Neural cell (in vitro differentiated cells): Measurements from ENCODE around the gene APBA1. TPM values are rescaled to one million over a fixed set of nuclear protein-coding genes. Genes with fewer than 3 reads are reported as not detected.

ENCODE experiments used
- H2AFZ ChIP-seq: fragments of 200-600, 300-800 bp; sonication (generic), shearing (Covaris generic); 2 replicates; pipeline ENCODE4 v1.6.0; 2014; ENCODE audit warnings: low read depth, mild to moderate bottlenecking, antibody characterized with exemption, low read length, moderate library complexity
- H3F3A ChIP-seq: fragments of 200-600 bp; shearing (Covaris generic); 2 replicates; pipeline ENCODE4 v1.6.1; 2016; ENCODE audit warnings: mild to moderate bottlenecking, moderate library complexity, mixed read lengths, antibody characterized with exemption, low read length; ENCODE audit not compliant: insufficient read depth, poor library complexity, severe bottlenecking
- H3K27ac ChIP-seq: fragments of 200-600, 300-800 bp; sonication (generic), shearing (Covaris generic); 2 replicates; pipeline ENCODE4 v1.5.1; 2014; ENCODE audit warnings: mild to moderate bottlenecking, low read length, moderate library complexity
- H3K27me3 ChIP-seq: fragments of 300-800, 200-600 bp; sonication (generic), shearing (Covaris generic); 2 replicates; pipeline ENCODE4 v1.6.0; 2014; ENCODE audit warnings: mild to moderate bottlenecking, low read depth, low read length, moderate library complexity; ENCODE audit not compliant: insufficient read depth
- H3K36me3 ChIP-seq: fragments of 300-800, 200-600 bp; sonication (generic), shearing (Covaris generic); 2 replicates; pipeline ENCODE4 v1.5.1; 2014; ENCODE audit warnings: mild to moderate bottlenecking, antibody characterized with exemption, low read length, moderate library complexity; ENCODE audit not compliant: insufficient read depth
- H3K4me2 ChIP-seq: fragments of 300-800, 200-600 bp; sonication (generic), shearing (Covaris generic); 2 replicates; pipeline ENCODE4 v1.6.0; 2014; ENCODE audit warnings: mild to moderate bottlenecking, low read length
- H3K4me3 ChIP-seq: fragments of 300-800, 200-600 bp; sonication (generic), shearing (Covaris generic); 2 replicates; pipeline ENCODE4 v1.5.1; 2014; ENCODE audit warnings: mild to moderate bottlenecking, low read length, moderate library complexity
- H3K79me2 ChIP-seq: fragments of 200-600 bp; shearing (Covaris generic); replicated peaks from 2 replicates; pipeline ENCODE4 v1.6.0; 2014; ENCODE audit warnings: mild to moderate bottlenecking, low read length, moderate library complexity; ENCODE audit not compliant: insufficient read depth
- H3K9ac ChIP-seq: fragments of 300-800, 200-600 bp; sonication (generic), shearing (Covaris generic); 2 replicates; pipeline ENCODE4 v1.6.1; 2016; ENCODE audit warnings: mild to moderate bottlenecking, low read length, mixed read lengths
- H3K9me2 ChIP-seq: fragments of 200-600 bp; shearing (Covaris generic); 2 replicates; pipeline ENCODE4 v1.6.1; 2016; ENCODE audit warnings: mild to moderate bottlenecking, low read length, mixed read lengths; ENCODE audit not compliant: insufficient read depth
- H3K9me3 ChIP-seq: fragments of 200-600, 300-800 bp; sonication (generic), shearing (Covaris generic); 2 replicates; pipeline ENCODE4 v1.6.1; 2016; ENCODE audit warnings: mild to moderate bottlenecking, mixed run types, low read length, moderate library complexity, mixed read lengths
- H4K20me1 ChIP-seq: fragments of 200-600 bp; shearing (Covaris generic); 2 replicates; pipeline ENCODE4 v1.6.1; 2016; ENCODE audit warnings: mild to moderate bottlenecking, mixed run types; ENCODE audit not compliant: insufficient read depth
- CTCF ChIP-seq: fragments of 450-650 bp; IDR thresholded peaks from 2 replicates; pipeline ENCODE4 v1.5.1; 2014; ENCODE audit warnings: antibody characterized with exemption, mild to moderate bottlenecking, moderate library complexity; ENCODE audit not compliant: poor library complexity, severe bottlenecking
- EP300 ChIP-seq: fragments of 450-650 bp; conservative IDR thresholded peaks from 2 replicates; pipeline ENCODE4 v1.6.1; 2014; ENCODE audit warnings: antibody characterized with exemption, mild to moderate bottlenecking, moderate library complexity; ENCODE audit not compliant: poor library complexity, severe bottlenecking
- EZH2 ChIP-seq: fragments of 200-600, 300-800 bp; shearing (Covaris generic), sonication (generic); IDR thresholded peaks from 2 replicates; pipeline ENCODE4 v1.6.1; 2014; ENCODE audit warnings: antibody characterized with exemption, low read length, borderline replicate concordance, mild to moderate bottlenecking; ENCODE audit not compliant: insufficient read depth, poor library complexity, severe bottlenecking
- MXI1 ChIP-seq: fragments of 450-650 bp; conservative IDR thresholded peaks from 2 replicates; pipeline ENCODE4 v1.6.1; 2014; ENCODE audit warnings: antibody characterized with exemption, mild to moderate bottlenecking; ENCODE audit not compliant: poor library complexity, severe bottlenecking
- POLR2AphosphoS5 ChIP-seq: IDR thresholded peaks from 2 replicates; pipeline ENCODE4 v1.6.1; 2012
- RAD21 ChIP-seq: fragments of 450-650 bp; conservative IDR thresholded peaks from 2 replicates; pipeline ENCODE4 v1.6.1; 2014; ENCODE audit warnings: antibody characterized with exemption, mild to moderate bottlenecking, moderate library complexity
- REST ChIP-seq: IDR thresholded peaks from 2 replicates; pipeline ENCODE4 v1.6.1; 2012; ENCODE audit warnings: borderline replicate concordance
- SMC3 ChIP-seq: fragments of 450-650 bp; conservative IDR thresholded peaks from 2 replicates; pipeline ENCODE4 v1.6.1; 2014; ENCODE audit warnings: antibody characterized with exemption, mild to moderate bottlenecking, moderate library complexity; ENCODE audit not compliant: poor library complexity
- TAF1 ChIP-seq: IDR thresholded peaks from 2 replicates; pipeline ENCODE4 v1.6.1; 2012; ENCODE audit warnings: low read depth
- polyA minus RNA-seq: library from RNA; depleted of rRNA, polyadenylated mRNA; stranded (reverse); fragments of >200 nt; gene quantifications from 2 replicates; pipeline ENCODE4 v1.2.3, GENCODE V29; 2014
- polyA plus RNA-seq: library from polyadenylated mRNA; depleted of rRNA; stranded (reverse); fragments of >200 nt; gene quantifications from 2 replicates; pipeline ENCODE4 v1.2.3, GENCODE V29; 2014

APBA1 gene
- polyA plus RNA-seq (10.9 and 13.4 TPM in 2 replicates), polyA minus RNA-seq (44.6 and 50.0 TPM in 2 replicates)

DNA sequence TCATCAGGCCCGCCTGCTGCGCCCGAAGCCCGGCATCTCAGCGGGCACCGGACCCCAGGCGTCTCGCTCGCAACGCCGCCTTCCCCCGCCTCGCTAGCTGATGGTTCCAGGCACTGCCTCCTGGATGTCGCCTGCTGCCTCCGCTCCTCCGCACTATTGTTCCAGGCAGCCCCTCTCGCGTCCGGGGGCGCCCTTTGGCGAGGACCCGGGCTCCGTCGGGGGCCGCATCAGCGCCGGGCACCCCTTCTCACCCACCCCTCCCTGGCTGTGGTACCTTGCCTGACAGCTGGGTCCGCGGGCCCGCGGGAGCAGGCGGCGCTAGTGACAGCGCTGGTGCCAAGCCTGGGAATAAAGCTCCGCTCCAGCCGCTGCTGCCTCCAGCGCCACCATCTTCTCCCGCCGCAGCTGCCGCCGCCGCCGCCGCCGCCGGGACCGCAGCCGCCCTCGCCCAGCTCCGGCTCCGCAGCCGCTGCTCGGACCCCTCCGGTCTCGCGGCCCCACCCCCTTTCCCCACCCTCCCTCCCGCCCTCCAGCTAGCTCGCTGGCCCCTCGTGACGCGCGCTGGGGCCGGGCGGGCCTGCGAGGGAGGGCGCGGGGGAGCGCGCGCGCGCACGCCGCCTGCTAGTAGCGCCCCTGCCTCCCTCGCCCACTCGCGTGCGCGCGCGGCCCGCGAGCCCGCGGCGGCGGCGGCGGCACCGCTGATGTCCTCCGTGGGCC lies at the start of gene APBA1:
TSS of gene APBA1 (minus strand) at position 493 of the 717 bp plus-strand sequence.
- Histone ChIP-seq H3K4me3 (peak within 1 kb of the TSS; percentile 96), H2AFZ (peak within 1 kb of the TSS; percentile 80), H3K36me3 (no peaks in the 10 kb centered on the region), H3F3A (no peaks in the 10 kb centered on the region), H3K9ac (peak within 1 kb of the TSS; percentile 96), H3K79me2 (peaks cover 26% of the 10 kb centered on the region), H3K4me2 (peak within 1 kb of the TSS; percentile 79), H3K27me3 (no peaks in the 10 kb centered on the region), H3K9me3 (no peaks in the 10 kb centered on the region), H3K27ac (peak within 1 kb of the TSS; percentile 94), H4K20me1 (no peaks in the 10 kb centered on the region), H3K9me2 (no peaks in the 10 kb centered on the region)
- TF ChIP-seq EZH2, result no peak
- TF ChIP-seq EP300, result peak; percentile 47
- peak; percentile 46 for TF ChIP-seq POLR2AphosphoS5
- TF ChIP-seq RAD21, result peak; percentile 33
- peak; percentile 50 for TF ChIP-seq SMC3
- no peak for TF ChIP-seq MXI1
- TF ChIP-seq TAF1, result peak; percentile 81
- TF ChIP-seq CTCF, result peak; percentile 54
- TF ChIP-seq REST, result peak; percentile 71

GRCh38 chr9:69719983-69720382 lies 47.8 kb upstream of the APBA1 start:
- Histone ChIP-seq H3K9ac (no peak overlapping the region), H2AFZ (no peak overlapping the region), H3K27ac (no peak overlapping the region), H3K9me2 (no peaks in the 10 kb centered on the region), H3K4me2 (no peak overlapping the region), H3K27me3 (no peaks in the 10 kb centered on the region), H3F3A (no peaks in the 10 kb centered on the region), H3K79me2 (no peaks in the 10 kb centered on the region), H3K4me3 (no peak overlapping the region), H3K9me3 (no peaks in the 10 kb centered on the region), H4K20me1 (no peaks in the 10 kb centered on the region), H3K36me3 (peaks cover 18% of the 10 kb centered on the region)
- TF ChIP-seq TAF1 (no peak), SMC3 (no peak), POLR2AphosphoS5 (no peak), RAD21 (no peak), EP300 (no peak), EZH2 (no peak), MXI1 (no peak), CTCF (no peak), REST (no peak)
